ENCODE results near the gene PUS7L. TPM values are rescaled to one million over a fixed set of nuclear protein-coding genes. Genes with fewer than 3 reads are reported as not detected.
"Not testable (repeated sequence)": the region's sequence is repeated elsewhere in the genome, so short reads cannot be mapped to it uniquely, and the experiment has no call there.

PUS7L gene
- total RNA-seq, 1 experiment from 2014 or later: 16.0 TPM

DNA sequence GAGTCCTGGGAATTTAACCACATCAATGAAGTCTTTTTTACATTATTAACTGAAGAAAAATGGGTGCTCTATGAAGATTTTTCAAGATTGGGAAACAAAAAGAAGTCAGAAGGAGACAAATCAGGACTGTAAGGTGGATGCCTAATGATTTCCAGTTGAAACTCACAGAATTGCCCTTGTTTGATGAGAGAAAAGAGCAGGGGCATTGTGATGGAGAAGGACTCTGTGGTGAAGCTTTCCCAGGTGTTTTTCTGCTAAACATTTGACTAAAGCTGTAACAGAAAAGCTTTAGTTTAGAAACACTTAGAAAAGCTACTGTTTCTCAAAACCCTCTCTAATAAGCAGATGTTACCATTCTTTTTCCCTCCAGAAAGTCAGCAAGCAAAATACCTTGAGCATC lies 5.9 kb upstream of the PUS7L start:
- Histone ChIP-seq H3K27me3 (replicated peaks) (no peaks in the 10 kb centered on the region), H3K9me3 (replicated peaks) (no peaks in the 10 kb centered on the region), H3K27ac (no peak overlapping the region), H3K4me1 (replicated peaks) (peaks cover 19% of the 10 kb centered on the region), H3K36me3 (peaks cover 13% of the 10 kb centered on the region; the same call in 1 of the 2 replicates), H3K4me3 (no peak overlapping the region)
- no peak for DNase-seq (ENCODE audit: low read depth in 1 of 2, low spot score in 2 of 2)

DNA sequence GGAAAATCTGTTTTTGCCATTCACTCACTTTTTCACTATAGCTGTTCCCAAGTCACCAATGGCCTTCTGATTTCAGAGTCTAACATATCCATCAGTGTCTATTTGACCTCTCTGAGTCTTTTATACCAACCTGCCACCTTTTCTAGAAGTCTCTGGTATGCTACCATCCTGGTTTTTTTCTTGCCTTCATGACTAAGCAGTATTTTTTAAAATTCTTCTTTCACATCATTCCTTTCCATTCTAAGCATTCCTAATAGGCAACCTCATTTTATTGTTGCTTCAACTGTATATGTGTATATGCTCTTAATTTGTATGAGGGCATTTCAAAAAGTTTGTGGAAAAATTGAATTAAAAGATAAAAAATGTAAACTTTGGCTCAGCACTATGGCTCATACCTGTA lies 5.2 kb upstream of the PUS7L start:
- Histone ChIP-seq H3K4me3 (no peak overlapping the region), H3K27me3 (replicated peaks) (no peaks in the 10 kb centered on the region), H3K9me3 (replicated peaks) (no peaks in the 10 kb centered on the region), H3K36me3 (peaks cover 8% of the 10 kb centered on the region; the same call in 1 of the 2 replicates), H3K27ac (no peak overlapping the region), H3K4me1 (replicated peaks) (peaks cover 24% of the 10 kb centered on the region)
- no peak for DNase-seq (ENCODE audit: low read depth in 1 of 2, low spot score in 2 of 2)

DNA sequence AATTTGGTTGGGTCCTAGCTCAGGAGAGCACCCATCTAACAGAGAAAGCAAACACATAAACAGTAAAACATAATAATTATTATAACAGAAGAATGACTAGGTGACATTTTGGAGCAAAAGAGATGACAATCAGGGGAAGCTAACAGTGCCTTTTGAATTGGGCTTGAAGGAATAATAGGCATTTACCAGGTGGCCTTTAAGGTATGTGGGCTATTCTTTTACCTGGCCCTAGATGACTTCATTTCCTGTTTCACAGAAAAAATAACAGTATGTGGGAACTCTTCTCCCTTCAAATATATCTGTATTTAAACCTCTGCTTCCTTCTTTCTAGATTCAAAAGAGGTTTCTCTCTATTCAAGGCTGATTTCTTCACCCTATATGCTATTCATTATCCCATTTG lies 4.0 kb upstream of the PUS7L start:
- H3K4me3 ChIP-seq: no peak overlapping the region
- no peaks in the 10 kb centered on the region for H3K9me3 ChIP-seq (replicated peaks)
- no peaks in the 10 kb centered on the region for H3K36me3 ChIP-seq
- peaks cover 29% of the 10 kb centered on the region for H3K4me1 ChIP-seq (replicated peaks)
- H3K27ac ChIP-seq: no peak overlapping the region
- no peaks in the 10 kb centered on the region for H3K27me3 ChIP-seq (replicated peaks)
- no peak for DNase-seq (ENCODE audit: low read depth in 1 of 2, low spot score in 2 of 2)

GRCh38 chr12:43761500-43761899 lies 2.9 kb upstream of the PUS7L start:
- no peaks in the 10 kb centered on the region for H3K9me3 ChIP-seq (replicated peaks)
- H3K36me3 ChIP-seq: no peaks in the 10 kb centered on the region
- no peak overlapping the region for H3K27ac ChIP-seq
- H3K4me1 ChIP-seq (replicated peaks): peaks cover 28% of the 10 kb centered on the region
- no peak for DNase-seq (ENCODE audit: low read depth in 1 of 2, low spot score in 2 of 2)
- H3K4me3 ChIP-seq: no peak overlapping the region
- no peaks in the 10 kb centered on the region for H3K27me3 ChIP-seq (replicated peaks)

DNA sequence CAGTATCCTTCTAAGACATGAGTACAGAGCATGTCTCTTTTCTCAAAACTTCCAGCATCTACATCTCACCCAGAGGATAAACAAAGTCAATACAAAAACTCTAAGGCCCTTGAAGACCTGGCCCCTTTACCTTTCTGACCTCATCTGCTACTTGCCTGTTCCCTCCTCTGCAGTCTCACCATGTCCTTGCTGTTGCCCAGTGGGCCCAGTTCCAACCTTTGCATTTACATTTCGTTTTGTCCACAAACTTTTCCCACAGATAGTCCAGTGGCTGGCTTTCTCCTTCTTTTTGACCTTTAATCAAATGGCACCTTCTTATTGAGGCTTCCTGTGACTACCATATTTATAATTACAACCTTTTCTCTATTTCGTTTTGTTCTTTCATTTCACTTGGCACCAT lies 1.8 kb upstream of the PUS7L start:
- Histone ChIP-seq H3K4me3 (no peak overlapping the region), H3K27me3 (replicated peaks) (no peaks in the 10 kb centered on the region)

DNA sequence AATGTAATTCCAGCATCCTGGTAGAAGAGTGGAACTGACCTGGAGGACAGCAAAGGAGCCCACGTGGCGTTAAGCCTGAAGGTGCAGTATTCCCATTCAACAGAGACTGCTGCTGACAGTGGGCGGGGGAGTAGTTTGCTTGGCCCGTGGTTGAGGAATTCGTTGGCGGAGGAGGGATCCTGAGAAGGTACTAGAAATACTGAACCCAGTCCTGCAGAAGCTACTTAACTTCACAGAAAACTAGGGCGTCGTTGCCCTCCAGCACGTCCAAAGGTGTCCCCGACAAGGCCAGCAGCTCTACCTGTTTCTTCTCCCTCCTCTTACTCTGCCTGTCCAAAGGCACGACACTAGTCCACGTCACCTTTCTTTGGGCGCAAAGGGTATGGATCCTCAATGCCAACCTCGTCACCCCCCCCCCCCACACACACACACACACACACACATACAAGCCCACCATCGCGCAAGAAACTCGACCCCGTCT lies 303 bp downstream of the PUS7L start:
- peak in 1 of 2 experiments; percentile 43 for DNase-seq (ENCODE audit: low read depth in 1 of 2, low spot score in 2 of 2)
- no peaks in the 10 kb centered on the region for H3K27me3 ChIP-seq (replicated peaks)
- no peaks in the 10 kb centered on the region; the same call in 1 of the 2 replicates for H3K36me3 ChIP-seq
- H3K4me1 ChIP-seq (replicated peaks): peaks cover 20% of the 10 kb centered on the region
- peak overlapping the region; percentile 56 for H3K4me3 ChIP-seq
- H3K9me3 ChIP-seq (replicated peaks): no peaks in the 10 kb centered on the region
- no peak overlapping the region for H3K27ac ChIP-seq

More for the DNA sequence above, 1.8 kb upstream of the PUS7L start:
- DNase-seq (ENCODE audit: low read depth in 1 of 2, low spot score in 2 of 2): no peak
- Histone ChIP-seq H3K36me3 (no peaks in the 10 kb centered on the region), H3K4me1 (replicated peaks) (peaks cover 20% of the 10 kb centered on the region), H3K9me3 (replicated peaks) (no peaks in the 10 kb centered on the region), H3K27ac (no peak overlapping the region)

DNA sequence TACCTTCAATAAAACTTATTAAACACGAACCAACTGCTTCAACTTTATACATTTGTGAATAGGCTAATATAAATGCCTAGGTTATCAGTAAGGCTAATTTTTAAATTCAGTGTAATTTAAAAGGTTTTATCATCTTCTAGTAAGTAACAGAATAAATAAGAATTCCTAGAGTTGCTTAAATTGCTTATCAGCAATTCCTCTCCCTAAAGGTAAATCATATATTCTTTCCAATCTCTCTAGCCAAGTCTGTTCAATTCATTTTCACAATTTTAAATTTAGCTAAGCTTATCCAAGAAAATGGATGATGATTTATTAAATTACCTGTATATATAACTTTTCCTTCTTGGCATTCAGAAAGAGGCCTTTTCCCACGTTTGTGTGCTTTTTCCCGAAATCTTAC lies 4.6 kb downstream of the PUS7L start:
- H3K4me3 ChIP-seq: no peak overlapping the region
- H3K9me3 ChIP-seq (replicated peaks): no peaks in the 10 kb centered on the region
- DNase-seq (ENCODE audit: low read depth in 1 of 2, low spot score in 2 of 2): no peak
- H3K27me3 ChIP-seq (replicated peaks): no peaks in the 10 kb centered on the region
- H3K27ac ChIP-seq: no peak overlapping the region
- peaks cover 8% of the 10 kb centered on the region for H3K36me3 ChIP-seq
- peaks cover 7% of the 10 kb centered on the region for H3K4me1 ChIP-seq (replicated peaks)

- not testable (repeated sequence) for H3K36me3 ChIP-seq; H3K4me1 ChIP-seq (replicated peaks); DNase-seq (ENCODE audit: low read depth in 1 of 2, low spot score in 2 of 2); H3K4me3 ChIP-seq; H3K27ac ChIP-seq; H3K27me3 ChIP-seq (replicated peaks); H3K9me3 ChIP-seq (replicated peaks)
Measured at GRCh38 chr12:43751360-43751759, 7.2 kb downstream of the PUS7L start.

GRCh38 chr12:43750814-43751213 lies 7.8 kb downstream of the PUS7L start:
- Histone ChIP-seq H3K27ac (no peak overlapping the region), H3K4me3 (no peak overlapping the region), H3K9me3 (replicated peaks) (no peaks in the 10 kb centered on the region), H3K36me3 (peaks cover 8% of the 10 kb centered on the region), H3K27me3 (replicated peaks) (no peaks in the 10 kb centered on the region), H3K4me1 (replicated peaks) (no peaks in the 10 kb centered on the region)
- no peak for DNase-seq (ENCODE audit: low read depth in 1 of 2, low spot score in 2 of 2)

DNA sequence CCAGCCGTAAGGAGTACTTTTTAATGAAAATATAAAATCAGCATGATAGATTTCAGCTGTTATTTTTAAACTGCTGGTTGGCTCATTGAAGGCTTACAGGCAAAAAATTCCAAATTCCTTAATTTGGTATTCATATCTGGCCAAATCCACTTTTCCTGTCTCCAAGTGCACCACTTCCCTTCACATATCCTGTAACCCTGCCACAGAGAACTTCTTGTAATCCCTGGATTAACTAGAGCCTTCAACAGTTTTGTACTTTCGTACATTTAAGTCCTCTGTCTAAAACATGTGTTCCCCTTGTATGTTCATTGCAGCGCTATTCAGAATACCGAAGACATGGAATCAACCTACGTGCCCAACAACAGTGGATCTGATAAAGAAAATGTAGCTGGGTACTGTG lies 9.6 kb downstream of the PUS7L start:
- Histone ChIP-seq H3K27me3 (replicated peaks) (no peaks in the 10 kb centered on the region), H3K9me3 (replicated peaks) (no peaks in the 10 kb centered on the region), H3K4me3 (no peak overlapping the region), H3K4me1 (replicated peaks) (no peaks in the 10 kb centered on the region), H3K27ac (no peak overlapping the region), H3K36me3 (peaks cover 17% of the 10 kb centered on the region)
- DNase-seq (ENCODE audit: low read depth in 1 of 2, low spot score in 2 of 2): no peak

- Histone ChIP-seq H3K4me1 (replicated peaks) (peaks cover 4% of the 10 kb centered on the region; the same call in 1 of the 2 replicates), H3K27ac (no peak overlapping the region), H3K9me3 (replicated peaks) (no peaks in the 10 kb centered on the region), H3K4me3 (no peak overlapping the region), H3K27me3 (replicated peaks) (no peaks in the 10 kb centered on the region), H3K36me3 (peaks cover 17% of the 10 kb centered on the region; the same call in 1 of the 2 replicates)
- DNase-seq (ENCODE audit: low read depth in 1 of 2, low spot score in 2 of 2): no peak
Measured at GRCh38 chr12:43744826-43745225, 13.8 kb downstream of the PUS7L start.

GRCh38 chr12:43742106-43742505 lies 16.5 kb downstream of the PUS7L start:
- H3K27ac ChIP-seq: peak overlapping the region; percentile 10; the same call in 1 of the 2 replicates
- H3K27me3 ChIP-seq (replicated peaks): no peaks in the 10 kb centered on the region
- peaks cover 4% of the 10 kb centered on the region; the same call in 1 of the 2 replicates for H3K4me1 ChIP-seq (replicated peaks)
- H3K9me3 ChIP-seq (replicated peaks): no peaks in the 10 kb centered on the region
- peaks cover 17% of the 10 kb centered on the region; the same call in 1 of the 2 replicates for H3K36me3 ChIP-seq
- peak in 1 of 2 experiments; percentile 18 for DNase-seq (ENCODE audit: low read depth in 1 of 2, low spot score in 2 of 2)
- no peak overlapping the region for H3K4me3 ChIP-seq

DNA sequence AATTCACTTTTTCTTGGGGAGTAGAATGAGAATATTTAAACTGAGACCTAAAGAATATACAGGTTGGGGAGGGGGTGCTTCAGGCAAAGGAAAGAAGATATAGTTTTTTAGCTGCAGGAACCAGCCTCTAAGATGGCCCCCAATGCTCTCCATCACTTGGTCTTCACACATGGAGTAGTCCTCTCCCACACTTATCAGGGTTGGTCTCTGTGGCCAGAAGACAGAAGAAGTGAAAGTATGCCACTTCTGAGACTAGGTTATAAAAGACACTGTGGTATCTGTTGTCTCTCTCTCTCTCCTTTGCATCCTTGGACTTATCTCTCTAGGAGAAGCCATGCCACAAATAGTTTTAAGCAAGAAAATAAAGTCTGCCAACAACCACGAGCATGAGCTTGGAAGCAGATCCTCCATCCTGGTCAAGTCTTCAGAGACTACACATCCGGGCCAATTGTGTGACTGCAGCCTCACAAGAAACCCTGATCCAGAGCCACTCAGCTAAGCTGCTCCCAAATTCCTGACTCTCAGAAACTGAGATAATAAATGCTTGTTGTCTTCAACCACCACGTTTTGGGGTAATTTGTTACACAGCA lies 18.0 kb downstream of the PUS7L start:
- DNase-seq (ENCODE audit: low read depth in 1 of 2, low spot score in 2 of 2): no peak
- Histone ChIP-seq H3K9me3 (replicated peaks) (no peaks in the 10 kb centered on the region), H3K27ac (no peak overlapping the region), H3K36me3 (peaks cover 20% of the 10 kb centered on the region; the same call in 1 of the 2 replicates), H3K4me3 (no peak overlapping the region), H3K4me1 (replicated peaks) (peaks cover 4% of the 10 kb centered on the region; the same call in 1 of the 2 replicates), H3K27me3 (replicated peaks) (no peaks in the 10 kb centered on the region)

DNA sequence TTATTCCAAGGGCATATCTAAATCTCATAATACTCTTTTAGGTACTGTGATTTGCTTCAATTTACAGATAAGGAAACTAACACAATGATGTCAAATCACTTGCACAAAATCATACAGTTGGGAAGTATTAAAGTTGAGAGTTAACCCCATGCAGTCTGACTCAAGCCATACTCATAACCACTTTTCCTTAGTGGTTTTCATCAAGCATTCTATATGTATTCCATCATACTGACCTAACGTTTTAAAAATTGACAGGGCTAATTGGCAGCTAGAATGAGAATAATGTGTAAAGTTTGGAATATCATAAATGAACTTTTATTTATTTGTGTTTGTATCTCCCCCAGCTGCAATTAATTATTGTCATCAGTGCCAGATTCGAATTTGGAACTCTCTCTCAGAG lies 20.9 kb downstream of the PUS7L start:
- Histone ChIP-seq H3K27ac (no peak overlapping the region), H3K36me3 (peaks cover 14% of the 10 kb centered on the region; the same call in 1 of the 2 replicates), H3K4me1 (replicated peaks) (peaks cover 2% of the 10 kb centered on the region; the same call in 1 of the 2 replicates), H3K27me3 (replicated peaks) (no peaks in the 10 kb centered on the region), H3K9me3 (replicated peaks) (no peaks in the 10 kb centered on the region), H3K4me3 (no peak overlapping the region)
- no peak for DNase-seq (ENCODE audit: low read depth in 1 of 2, low spot score in 2 of 2)

Measured in SJSA1 (cell line).